HG02623 (cell line): ENCODE results near the gene ZSWIM9.
"Not testable (repeated sequence)": the region's sequence is repeated elsewhere in the genome, so short reads cannot be mapped to it uniquely, and the experiment has no call there.

Experiments used
- ATAC-seq: cut with Tn5 transposase; IDR thresholded peaks from one replicate; pipeline ENCODE4 v1.9.1; 2021; ENCODE audit warnings: moderate library complexity; ENCODE audit not compliant: unreplicated experiment

The ZSWIM9 gene

GRCh38 chr19:48210005-48210404 is 39.5 kb downstream of the ZSWIM9 start:
- ATAC-seq = no peak

- no peak for ATAC-seq
These were observed 43.5 kb downstream of the ZSWIM9 start for GRCh38 chr19:48213959-48214358.

- ATAC-seq = no peak
These were observed 46.5 kb downstream of the ZSWIM9 start for GRCh38 chr19:48216933-48217332.

GRCh38 chr19:48218997-48219396 is 48.5 kb downstream of the ZSWIM9 start:
- ATAC-seq = no peak

- ATAC-seq = not testable (repeated sequence)
These were observed 50.3 kb downstream of the ZSWIM9 start for GRCh38 chr19:48220784-48221183.

GRCh38 chr19:48221628-48222027 is 51.1 kb downstream of the ZSWIM9 start:
- ATAC-seq = no peak

- ATAC-seq = no peak
These were observed 60.2 kb downstream of the ZSWIM9 start for GRCh38 chr19:48230555-48231129.

GRCh38 chr19:48237057-48237456 is 66.6 kb downstream of the ZSWIM9 start:
- ATAC-seq = no peak

GRCh38 chr19:48239120-48239519 is 68.6 kb downstream of the ZSWIM9 start:
- ATAC-seq = no peak

GRCh38 chr19:48239582-48240141 is 69.2 kb downstream of the ZSWIM9 start:
- ATAC-seq = no peak

- not testable (repeated sequence) for ATAC-seq
These were observed 71.3 kb downstream of the ZSWIM9 start for GRCh38 chr19:48241771-48242170.

GRCh38 chr19:48244281-48244680 is 73.8 kb downstream of the ZSWIM9 start:
- no peak for ATAC-seq

- ATAC-seq = no peak
These were observed 75.6 kb downstream of the ZSWIM9 start for GRCh38 chr19:48246101-48246500.

GRCh38 chr19:48247212-48247611 is 76.7 kb downstream of the ZSWIM9 start:
- ATAC-seq = no peak
